HepG2 (cell line): ENCODE data around the gene AKR1C2. TPM values are rescaled to one million over a fixed set of nuclear protein-coding genes. Genes with fewer than 3 reads are reported as not detected.
"Not testable (repeated sequence)": the region's sequence is repeated elsewhere in the genome, so short reads cannot be mapped to it uniquely, and the experiment has no call there.

Experiments
- CREB1 ChIP-seq, 2 experiments: fragments of 450-650 bp in 1 of 2; IDR thresholded peaks; 2 replicates each; pipeline ENCODE4 v1.6.1; 2016 to 2017; ENCODE audit warnings: control low read depth in 1 of 2, mild to moderate bottlenecking in 1 of 2, missing compliant biosample characterization in 1 of 2, missing genetic modification characterization in 1 of 2
- EP300 ChIP-seq, 3 experiments: sonication (generic) in 1 of 3; formaldehyde crosslinking in 1 of 3; IDR thresholded peaks; 2 replicates each; pipeline versions ENCODE4 v1.5.1 to v1.6.1; 2011 to 2020; ENCODE audit warnings: low read depth in 2 of 3, low read length in 2 of 3, borderline replicate concordance in 1 of 3, improper control_type of control experiment in 1 of 3, mild to moderate bottlenecking in 1 of 3, missing genetic modification reagents in 1 of 3, moderate library complexity in 1 of 3
- FOSL2 ChIP-seq: sonication (generic); formaldehyde crosslinking; IDR thresholded peaks from 2 replicates; pipeline ENCODE4 v1.4.0; 2020; ENCODE audit warnings: missing genetic modification reagents
- FOXA3 ChIP-seq: IDR thresholded peaks from 2 replicates; pipeline ENCODE4 v1.6.1; 2016; ENCODE audit warnings: missing genetic modification reagents, missing compliant biosample characterization
- FOXP1 ChIP-seq, 2 experiments: fragments of 450-650 bp in 1 of 2; IDR thresholded peaks; 2 replicates each; pipeline ENCODE4 v1.6.1; 2017 to 2018; ENCODE audit warnings: antibody characterized with exemption in 1 of 2
- GABPA ChIP-seq, 2 experiments: IDR thresholded peaks; 2 replicates each; pipeline ENCODE4 v1.6.1; 2011 to 2016; ENCODE audit warnings: low read depth in 2 of 2, low read length in 1 of 2, missing biosample characterization in 1 of 2, missing genetic modification characterization in 1 of 2
- MEIS2 ChIP-seq: sonication (generic); formaldehyde crosslinking; IDR thresholded peaks from 2 replicates; pipeline ENCODE4 v1.9.0; 2021; ENCODE audit warnings: mild to moderate bottlenecking, missing genetic modification reagents
- MIXL1 ChIP-seq: IDR thresholded peaks from 2 replicates; pipeline ENCODE4 v1.6.1; 2016
- NCOR1 ChIP-seq: fragments of 200-600 bp; sonication (generic); IDR thresholded peaks from 2 replicates; pipeline ENCODE4 v1.7.0; 2017; ENCODE audit warnings: antibody characterized with exemption, low read length, borderline replicate concordance
- NFE2 ChIP-seq: sonication (generic); formaldehyde crosslinking; IDR thresholded peaks from 2 replicates; pipeline ENCODE4 v1.4.0; 2020; ENCODE audit warnings: missing genetic modification reagents
- NFIC ChIP-seq: IDR thresholded peaks from 2 replicates; pipeline ENCODE4 v1.6.1; 2012; ENCODE audit warnings: mild to moderate bottlenecking, low read length, inconsistent platforms
- PPARG ChIP-seq: conservative IDR thresholded peaks from 2 replicates; pipeline ENCODE4 v1.6.1; 2016; ENCODE audit warnings: missing biosample characterization, missing genetic modification reagents
- SALL1 ChIP-seq: sonication (generic); formaldehyde crosslinking; IDR thresholded peaks from 2 replicates; pipeline ENCODE4 v1.8.0; 2022; ENCODE audit warnings: mild to moderate bottlenecking, missing genetic modification reagents
- TBX2 ChIP-seq: sonication (generic); formaldehyde crosslinking; IDR thresholded peaks from 2 replicates; pipeline ENCODE4 v1.5.0; 2020; ENCODE audit warnings: missing genetic modification reagents, mild to moderate bottlenecking, borderline replicate concordance
- YEATS4 ChIP-seq: sonication (generic); formaldehyde crosslinking; IDR thresholded peaks from 2 replicates; pipeline ENCODE4 v1.4.0; 2020; ENCODE audit warnings: missing genetic modification reagents, borderline replicate concordance
- ZBTB7B ChIP-seq: sonication (generic); formaldehyde crosslinking; IDR thresholded peaks from 2 replicates; pipeline ENCODE4 v1.4.0; 2020; ENCODE audit warnings: missing genetic modification reagents
- polyA plus RNA-seq, 8 experiments: library from polyadenylated mRNA; depleted of rRNA in 3 of 8; stranded (reverse) in 7 of 8; unstranded in 1 of 8; fragments of >200 nt; fragmentation: Illumina TruSeq in 4 of 8; extraction: Trizol in 4 of 8; gene quantifications; 2 replicates each; pipeline versions ENCODE4 v1.2.1 to v1.2.3, GENCODE V29; 2011 to 2016; ENCODE audit warnings: low read depth in 4 of 8, missing spikeins in 1 of 8, mixed read lengths in 1 of 8; ENCODE audit not compliant: insufficient read depth in 1 of 8
- total RNA-seq, 5 experiments: library from RNA; depleted of rRNA; stranded (reverse); fragments of >200 nt; fragmentation: Illumina TruSeq; extraction: Trizol; gene quantifications; 2 replicates each; pipeline ENCODE4 v1.2.3, GENCODE V29; 2016; ENCODE audit warnings: low read depth in 1 of 5
- TF ChIP-seq, protein P1 (sequence below): IDR thresholded peaks from 2 replicates; pipeline ENCODE4 v1.6.1; 2016; ENCODE audit warnings: mild to moderate bottlenecking
- TF ChIP-seq, protein P2 (sequence below): IDR thresholded peaks from 2 replicates; pipeline ENCODE4 v1.6.1; 2016
- TF ChIP-seq, protein P3 (sequence below): sonication (generic); formaldehyde crosslinking; IDR thresholded peaks from 2 replicates; pipeline ENCODE4 v1.4.0; 2020; ENCODE audit warnings: missing genetic modification reagents
- TF ChIP-seq, protein P4 (sequence below): sonication (generic); formaldehyde crosslinking; conservative IDR thresholded peaks from 2 replicates; pipeline ENCODE4 v1.8.0; 2022; ENCODE audit warnings: mild to moderate bottlenecking, moderate library complexity, missing genetic modification reagents
- TF ChIP-seq, protein P5 (sequence below), 2 experiments: fragments of 450-650 bp in 1 of 2; sonication (generic) in 1 of 2; formaldehyde crosslinking; IDR thresholded peaks; 2 replicates each; pipeline versions ENCODE4 v1.5.0 to v1.8.0; 2020 to 2022; ENCODE audit warnings: mild to moderate bottlenecking in 1 of 2, missing genetic modification reagents in 1 of 2

Gene AKR1C2
- total and polyA plus RNA-seq, 2 of the 13 experiments (the other 11 are each of a cell fraction or from before 2014, with no cell fraction given) = 140 to 900 TPM

DNA sequence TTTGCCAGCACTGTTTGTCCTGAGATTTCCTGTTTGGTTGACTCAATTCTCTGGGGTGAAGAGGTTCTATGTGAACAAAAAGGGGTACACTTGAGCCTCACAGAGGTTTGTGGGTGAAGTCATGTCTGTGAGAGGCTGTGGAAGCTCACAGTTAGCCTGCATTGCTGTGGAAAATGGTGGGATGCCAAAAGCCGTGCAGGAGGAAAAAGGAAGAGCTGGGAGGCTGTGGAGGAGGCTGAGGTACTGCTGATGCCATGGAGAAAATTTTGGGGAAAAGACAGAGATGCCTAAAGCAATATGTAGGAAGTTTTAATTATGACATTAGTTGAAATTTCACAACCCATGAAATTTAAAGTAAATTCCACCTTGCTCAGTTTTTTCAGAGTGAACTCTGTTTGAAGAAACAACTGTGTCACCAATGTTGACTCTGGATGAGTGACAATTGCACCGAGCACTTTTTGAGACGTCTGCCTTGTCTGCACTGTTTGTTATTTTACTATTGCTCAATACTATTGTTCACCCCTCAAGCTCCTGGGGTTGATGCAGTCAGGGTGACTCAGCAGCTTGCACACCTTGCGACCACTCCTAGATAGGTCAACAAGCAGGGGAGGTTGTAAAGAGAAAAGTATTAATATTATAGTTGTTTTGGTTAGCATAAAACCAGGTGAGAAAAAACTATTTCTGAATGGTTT lies 5.3 kb upstream of the AKR1C2 start (continued):
- TF ChIP-seq, protein P1, sequence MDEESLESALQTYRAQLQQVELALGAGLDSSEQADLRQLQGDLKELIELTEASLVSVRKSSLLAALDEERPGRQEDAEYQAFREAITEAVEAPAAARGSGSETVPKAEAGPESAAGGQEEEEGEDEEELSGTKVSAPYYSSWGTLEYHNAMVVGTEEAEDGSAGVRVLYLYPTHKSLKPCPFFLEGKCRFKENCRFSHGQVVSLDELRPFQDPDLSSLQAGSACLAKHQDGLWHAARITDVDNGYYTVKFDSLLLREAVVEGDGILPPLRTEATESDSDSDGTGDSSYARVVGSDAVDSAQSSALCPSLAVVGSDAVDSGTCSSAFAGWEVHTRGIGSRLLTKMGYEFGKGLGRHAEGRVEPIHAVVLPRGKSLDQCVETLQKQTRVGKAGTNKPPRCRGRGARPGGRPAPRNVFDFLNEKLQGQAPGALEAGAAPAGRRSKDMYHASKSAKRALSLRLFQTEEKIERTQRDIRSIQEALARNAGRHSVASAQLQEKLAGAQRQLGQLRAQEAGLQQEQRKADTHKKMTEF = peak; percentile 73; the same call in 1 of the 2 replicates
- TF ChIP-seq, protein P2, sequence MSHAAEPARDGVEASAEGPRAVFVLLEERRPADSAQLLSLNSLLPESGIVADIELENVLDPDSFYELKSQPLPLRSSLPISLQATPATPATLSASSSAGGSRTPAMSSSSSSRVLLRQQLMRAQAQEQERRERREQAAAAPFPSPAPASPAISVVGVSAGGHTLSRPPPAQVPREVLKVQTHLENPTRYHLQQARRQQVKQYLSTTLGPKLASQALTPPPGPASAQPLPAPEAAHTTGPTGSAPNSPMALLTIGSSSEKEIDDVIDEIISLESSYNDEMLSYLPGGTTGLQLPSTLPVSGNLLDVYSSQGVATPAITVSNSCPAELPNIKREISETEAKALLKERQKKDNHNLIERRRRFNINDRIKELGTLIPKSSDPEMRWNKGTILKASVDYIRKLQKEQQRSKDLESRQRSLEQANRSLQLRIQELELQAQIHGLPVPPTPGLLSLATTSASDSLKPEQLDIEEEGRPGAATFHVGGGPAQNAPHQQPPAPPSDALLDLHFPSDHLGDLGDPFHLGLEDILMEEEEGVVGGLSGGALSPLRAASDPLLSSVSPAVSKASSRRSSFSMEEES (CRISPR knock-in tag) = peak; percentile 48; the same call in 1 of the 2 replicates
- TF ChIP-seq MIXL1 (CRISPR knock-in tag) (0 out of 2 replicates have a peak, but pooled peaks have one; percentile 54), GABPA (CRISPR knock-in tag; IDR thresholded peaks at IDR 0.05; ENCODE audit: low read depth) (peak; percentile 17; the same call in 1 of the 2 replicates), PPARG (CRISPR knock-in tag) (peak; percentile 46), SALL1 (CRISPR knock-in tag) (peak; percentile 85), FOXA3 (CRISPR knock-in tag) (peak; percentile 92), NCOR1 (peak; percentile 35; the same call in 1 of the 2 replicates), EP300 (IDR thresholded peaks at IDR 0.05; ENCODE audit: low read depth in 2 of 2, low read length in 2 of 2) (peak; percentile 29 to 93; a peak in 2 of 4 replicates), EP300 (CRISPR knock-in tag; IDR thresholded peaks at IDR 0.05; ENCODE audit: borderline replicate concordance) (peak; percentile 88), CREB1 (CRISPR knock-in tag; IDR thresholded peaks at IDR 0.05) (peak; percentile 62; the same call in 1 of the 2 replicates), YEATS4 (CRISPR knock-in tag) (peak; percentile 28; the same call in 1 of the 2 replicates), NFE2 (CRISPR knock-in tag) (peak; percentile 53), NFIC (peak; percentile 63; the same call in 1 of the 2 replicates), TBX2 (peak; percentile 61; the same call in 1 of the 2 replicates), MEIS2 (peak; percentile 86), FOXP1 (CRISPR knock-in tag; IDR thresholded peaks at IDR 0.05) (peak; percentile 88), FOSL2 (CRISPR knock-in tag) (peak; percentile 95), ZBTB7B (peak; percentile 77; the same call in 1 of the 2 replicates)
- TF ChIP-seq GABPA (IDR thresholded peaks at IDR 0.05; ENCODE audit: low read depth, low read length); CREB1 (IDR thresholded peaks at IDR 0.05); FOXP1 (IDR thresholded peaks at IDR 0.05): not testable (repeated sequence)
- TF ChIP-seq, protein P3, sequence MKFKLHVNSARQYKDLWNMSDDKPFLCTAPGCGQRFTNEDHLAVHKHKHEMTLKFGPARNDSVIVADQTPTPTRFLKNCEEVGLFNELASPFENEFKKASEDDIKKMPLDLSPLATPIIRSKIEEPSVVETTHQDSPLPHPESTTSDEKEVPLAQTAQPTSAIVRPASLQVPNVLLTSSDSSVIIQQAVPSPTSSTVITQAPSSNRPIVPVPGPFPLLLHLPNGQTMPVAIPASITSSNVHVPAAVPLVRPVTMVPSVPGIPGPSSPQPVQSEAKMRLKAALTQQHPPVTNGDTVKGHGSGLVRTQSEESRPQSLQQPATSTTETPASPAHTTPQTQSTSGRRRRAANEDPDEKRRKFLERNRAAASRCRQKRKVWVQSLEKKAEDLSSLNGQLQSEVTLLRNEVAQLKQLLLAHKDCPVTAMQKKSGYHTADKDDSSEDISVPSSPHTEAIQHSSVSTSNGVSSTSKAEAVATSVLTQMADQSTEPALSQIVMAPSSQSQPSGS = 0 out of 2 replicates have a peak, but pooled peaks have one; percentile 39
- TF ChIP-seq, protein P4, sequence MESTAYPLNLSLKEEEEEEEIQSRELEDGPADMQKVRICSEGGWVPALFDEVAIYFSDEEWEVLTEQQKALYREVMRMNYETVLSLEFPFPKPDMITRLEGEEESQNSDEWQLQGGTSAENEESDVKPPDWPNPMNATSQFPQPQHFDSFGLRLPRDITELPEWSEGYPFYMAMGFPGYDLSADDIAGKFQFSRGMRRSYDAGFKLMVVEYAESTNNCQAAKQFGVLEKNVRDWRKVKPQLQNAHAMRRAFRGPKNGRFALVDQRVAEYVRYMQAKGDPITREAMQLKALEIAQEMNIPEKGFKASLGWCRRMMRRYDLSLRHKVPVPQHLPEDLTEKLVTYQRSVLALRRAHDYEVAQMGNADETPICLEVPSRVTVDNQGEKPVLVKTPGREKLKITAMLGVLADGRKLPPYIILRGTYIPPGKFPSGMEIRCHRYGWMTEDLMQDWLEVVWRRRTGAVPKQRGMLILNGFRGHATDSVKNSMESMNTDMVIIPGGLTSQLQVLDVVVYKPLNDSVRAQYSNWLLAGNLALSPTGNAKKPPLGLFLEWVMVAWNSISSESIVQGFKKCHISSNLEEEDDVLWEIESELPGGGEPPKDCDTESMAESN = 0 out of 2 replicates have a peak, but pooled peaks have one; percentile 31
- TF ChIP-seq, protein P5, sequence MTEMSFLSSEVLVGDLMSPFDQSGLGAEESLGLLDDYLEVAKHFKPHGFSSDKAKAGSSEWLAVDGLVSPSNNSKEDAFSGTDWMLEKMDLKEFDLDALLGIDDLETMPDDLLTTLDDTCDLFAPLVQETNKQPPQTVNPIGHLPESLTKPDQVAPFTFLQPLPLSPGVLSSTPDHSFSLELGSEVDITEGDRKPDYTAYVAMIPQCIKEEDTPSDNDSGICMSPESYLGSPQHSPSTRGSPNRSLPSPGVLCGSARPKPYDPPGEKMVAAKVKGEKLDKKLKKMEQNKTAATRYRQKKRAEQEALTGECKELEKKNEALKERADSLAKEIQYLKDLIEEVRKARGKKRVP (CRISPR knock-in tag; IDR thresholded peaks at IDR 0.05) = peak in 1 of 2 experiments; percentile 31; a peak in 1 of 4 replicates
